Measurements from ENCODE around the gene DLEC1. TPM values are rescaled to one million over a fixed set of nuclear protein-coding genes. Genes with fewer than 3 reads are reported as not detected.

The DLEC1 gene
- total RNA-seq, 2 donors from 2014 or later, result 0.52 to 0.56 TPM

DNA sequence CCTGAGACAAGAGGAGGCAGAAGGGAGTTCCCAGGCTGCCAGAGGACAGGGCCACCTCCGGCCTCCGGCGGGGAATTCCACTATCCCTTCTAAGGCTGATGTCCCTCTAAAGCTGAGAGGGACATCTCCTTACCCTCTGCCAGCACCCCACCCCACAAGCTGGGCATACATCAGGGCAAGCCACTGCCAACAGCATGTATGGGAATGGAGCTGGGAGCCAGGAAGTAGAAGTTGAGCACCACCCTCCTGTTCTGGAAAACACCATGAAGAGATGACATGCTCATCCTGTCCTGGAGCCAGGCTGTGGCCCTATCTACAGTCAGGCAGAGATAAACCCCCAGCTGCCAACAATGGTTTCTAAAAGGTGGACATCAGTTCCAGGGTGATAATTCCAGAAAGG, 16.7 kb upstream of the DLEC1 start:
- intact Hi-C loops (cut with DNase I), result no loop called here
- TF ChIP-seq CTCF (IDR thresholded peaks at IDR 0.05), result no peak
- peak; percentile 26 for DNase-seq
- Histone ChIP-seq H3K4me1 (peaks cover 6% of the 10 kb centered on the region), H3K27me3 (no peaks in the 10 kb centered on the region), H3K9ac (ENCODE audit: low read depth in 2 of 2, low read length in 2 of 2) (peak overlapping the region in 1 of 2 donors; percentile 34), H3K27ac (no peak overlapping the region), H3K4me3 (no peak overlapping the region), H3K9me3 (no peaks in the 10 kb centered on the region), H3K36me3 (peaks cover 7% of the 10 kb centered on the region)

DNA sequence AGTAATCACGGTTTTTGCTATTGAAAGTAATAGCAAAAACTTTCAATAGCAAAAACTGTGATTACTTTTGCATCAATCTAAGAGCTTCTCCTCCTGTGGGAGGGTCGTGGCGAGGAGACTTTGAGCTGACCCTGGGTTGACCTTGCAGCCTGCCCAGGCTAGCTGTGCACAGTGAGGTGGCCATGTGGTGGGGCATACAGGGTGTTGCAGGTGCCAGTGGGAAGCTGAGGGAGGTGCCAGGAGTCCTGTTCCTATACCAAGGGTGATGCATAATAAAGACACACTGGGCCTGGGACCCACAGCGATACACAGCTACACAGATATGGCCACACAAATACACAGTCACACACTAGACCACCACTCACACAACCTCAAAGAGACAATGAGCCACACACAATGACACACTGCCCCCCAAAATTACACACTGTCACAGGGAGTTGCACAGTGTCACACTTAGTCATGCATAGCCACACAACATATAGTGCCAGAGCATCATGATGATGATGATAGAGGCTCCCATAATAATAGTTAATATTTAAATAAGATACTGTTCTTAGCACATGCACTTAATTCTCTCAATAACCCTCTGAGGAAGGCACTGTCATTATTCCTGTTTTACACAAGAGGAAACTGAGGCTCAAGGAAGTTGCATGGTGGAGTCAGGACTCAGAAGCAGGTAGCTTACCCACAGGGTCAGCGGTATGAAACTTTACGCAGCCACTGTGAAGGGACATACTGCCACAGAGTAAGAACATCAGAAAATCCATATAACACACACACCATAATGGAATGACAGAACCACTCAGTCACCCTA, 15.9 kb upstream of the DLEC1 start:
- no peak for TF ChIP-seq CTCF (IDR thresholded peaks at IDR 0.05)
- Histone ChIP-seq H3K36me3 (peaks cover 7% of the 10 kb centered on the region), H3K4me3 (peak overlapping the region; percentile 73), H3K27ac (no peak overlapping the region), H3K27me3 (no peaks in the 10 kb centered on the region), H3K4me1 (peaks cover 6% of the 10 kb centered on the region), H3K9me3 (no peaks in the 10 kb centered on the region), H3K9ac (ENCODE audit: low read depth in 2 of 2, low read length in 2 of 2) (peak overlapping the region in 1 of 2 donors; percentile 98)
- peak; percentile 20 for DNase-seq
- intact Hi-C loops (cut with DNase I), result no loop called here

GRCh38 chr3:38026856-38027255, 12.2 kb upstream of the DLEC1 start:
- Histone ChIP-seq H3K27me3 (peaks cover 5% of the 10 kb centered on the region), H3K4me1 (peaks cover 12% of the 10 kb centered on the region), H3K9me3 (no peaks in the 10 kb centered on the region), H3K9ac (ENCODE audit: low read depth in 2 of 2, low read length in 2 of 2) (no peak overlapping the region), H3K4me3 (no peak overlapping the region), H3K27ac (no peak overlapping the region), H3K36me3 (no peaks in the 10 kb centered on the region)
- intact Hi-C loops (cut with DNase I), result no loop called here
- TF ChIP-seq CTCF (IDR thresholded peaks at IDR 0.05), result no peak
- DNase-seq, result no peak

GRCh38 chr3:38027466-38028465, 11.2 kb upstream of the DLEC1 start:
- no peak overlapping the region for H3K4me3 ChIP-seq
- no peak overlapping the region for H3K27ac ChIP-seq
- H3K4me1 ChIP-seq, result peaks cover 12% of the 10 kb centered on the region

More at GRCh38 chr3:38027466-38028465, 11.2 kb upstream of the DLEC1 start:
- no peak for TF ChIP-seq CTCF (IDR thresholded peaks at IDR 0.05)
- no peaks in the 10 kb centered on the region for H3K36me3 ChIP-seq
- H3K27me3 ChIP-seq, result peaks cover 5% of the 10 kb centered on the region
- DNase-seq, result no peak
- H3K9me3 ChIP-seq, result no peaks in the 10 kb centered on the region
- intact Hi-C loops (cut with DNase I), result no loop called here
- H3K9ac ChIP-seq (ENCODE audit: low read depth in 2 of 2, low read length in 2 of 2), result peak overlapping the region in 1 of 2 donors; percentile 6
